K562 (cell line): ENCODE results near the gene LST1.

Experiments
- CBX5 ChIP-seq: IDR thresholded peaks from 2 replicates; pipeline ENCODE4 v1.6.1; 2014; ENCODE audit warnings: low read depth, borderline replicate concordance
- CTCF ChIP-seq, 3 experiments: IDR thresholded peaks in 2 of 3; conservative IDR thresholded peaks in 1 of 3; 2 replicates each; pipeline ENCODE4 v1.5.1; 2011 to 2012; ENCODE audit warnings: low read length in 3 of 3, mild to moderate bottlenecking in 3 of 3, control low read depth in 2 of 3, improper control_type of control experiment in 1 of 3, inconsistent platforms in 1 of 3, low read depth in 1 of 3, mixed read lengths in 1 of 3, moderate library complexity in 1 of 3; ENCODE audit not compliant: insufficient read depth in 2 of 3
- MEF2A ChIP-seq: IDR thresholded peaks from 2 replicates; pipeline ENCODE4 v1.6.1; 2011; ENCODE audit warnings: low read depth, mild to moderate bottlenecking, low read length, moderate library complexity; ENCODE audit not compliant: control insufficient read depth
- TCF7L2 ChIP-seq: fragments of 150-350 bp; IDR thresholded peaks from 2 replicates; pipeline ENCODE4 v1.6.1; 2016; ENCODE audit warnings: low read depth, mild to moderate bottlenecking, low read length, moderate library complexity
- U2AF2 ChIP-seq: fragments of 200-400 bp; formaldehyde crosslinking; optimal IDR thresholded peaks from 2 replicates; pipeline ENCODE3; 2017; ENCODE audit warnings: low read depth, mild to moderate bottlenecking, low read length
- YBX1 ChIP-seq: fragments of 450-650 bp; IDR thresholded peaks from 2 replicates; pipeline ENCODE4 v1.7.1; 2016; ENCODE audit warnings: mild to moderate bottlenecking
- ZBTB2 ChIP-seq: fragments of 450-650 bp; IDR thresholded peaks from 2 replicates; pipeline ENCODE4 v1.6.1; 2016; ENCODE audit warnings: antibody characterized with exemption

- no peak for TF ChIP-seq ZBTB2
- no peak for TF ChIP-seq U2AF2
- TF ChIP-seq TCF7L2, result no peak
- TF ChIP-seq CTCF (IDR thresholded peaks at IDR 0.05 in 2 of 3, conservative IDR thresholded peaks at IDR 0.05 in 1 of 3; ENCODE audit: insufficient read depth in 2 of 3, low read depth in 1 of 3, low read length in 3 of 3), result no peak
- TF ChIP-seq MEF2A, result no peak
- TF ChIP-seq YBX1, result no peak
- TF ChIP-seq CBX5, result no peak
Measured at GRCh38 chr6:31556307-31556706, 29.8 kb upstream of the LST1 start.
